Memory B cell (primary cell): ENCODE measurements around the gene RAVER2.
A peak's percentile ranks its signal among the peaks of the same experiment; 100 is the strongest.

ENCODE experiments used
- ATAC-seq: fragments of 150-1000 bp; cut with Tn5 transposase; 2 replicates; pipeline ENCODE4 v1.10.0; 2021; ENCODE audit warnings: low read depth, mild to moderate bottlenecking, moderate library complexity
- DNase-seq, 2 donors: peaks; one replicate each; pipeline ENCODE4 v3.0.0; 2022; ENCODE audit warnings: low spot score in 2 of 2
- H3K27ac Mint-ChIP-seq: one replicate; pipeline ENCODE4 v1.8.0; 2022; ENCODE audit warnings: mild to moderate bottlenecking, moderate library complexity, mixed read lengths
- H3K27me3 Mint-ChIP-seq: one replicate; pipeline ENCODE4 v1.8.0; 2022; ENCODE audit warnings: mixed read lengths
- H3K36me3 Mint-ChIP-seq: one replicate; pipeline ENCODE4 v1.8.0; 2022; ENCODE audit warnings: mild to moderate bottlenecking, mixed read lengths
- H3K4me1 Mint-ChIP-seq: one replicate; pipeline ENCODE4 v1.8.0; 2022; ENCODE audit warnings: mixed read lengths
- H3K4me3 Mint-ChIP-seq: one replicate; pipeline ENCODE4 v1.8.0; 2022; ENCODE audit warnings: mild to moderate bottlenecking, moderate library complexity, mixed read lengths
- H3K9me3 Mint-ChIP-seq: one replicate; pipeline ENCODE4 v1.8.0; 2022; ENCODE audit warnings: mixed read lengths

RAVER2 gene

GRCh38 chr1:64851664-64852063 lies 106.8 kb downstream of the RAVER2 start:
- no peaks in the 10 kb centered on the region for H3K9me3 Mint-ChIP-seq
- ATAC-seq = no peak
- H3K27ac Mint-ChIP-seq = peak overlapping the region; percentile 82
- no peaks in the 10 kb centered on the region for H3K27me3 Mint-ChIP-seq
- H3K36me3 Mint-ChIP-seq = peaks cover 27% of the 10 kb centered on the region
- H3K4me3 Mint-ChIP-seq = no peak overlapping the region
- no peak for DNase-seq
- H3K4me1 Mint-ChIP-seq = peaks cover 8% of the 10 kb centered on the region

GRCh38 chr1:64854674-64855073 lies 109.8 kb downstream of the RAVER2 start:
- Mint-ChIP-seq H3K4me3 (no peak overlapping the region), H3K27ac (peak overlapping the region; percentile 38), H3K27me3 (no peaks in the 10 kb centered on the region), H3K9me3 (no peaks in the 10 kb centered on the region), H3K36me3 (peaks cover 41% of the 10 kb centered on the region), H3K4me1 (peaks cover 18% of the 10 kb centered on the region)
- ATAC-seq = no peak
- DNase-seq = no peak

- no peaks in the 10 kb centered on the region for H3K27me3 Mint-ChIP-seq
- H3K4me3 Mint-ChIP-seq = no peak overlapping the region
- peaks cover 18% of the 10 kb centered on the region for H3K4me1 Mint-ChIP-seq
- no peak overlapping the region for H3K27ac Mint-ChIP-seq
- H3K9me3 Mint-ChIP-seq = no peaks in the 10 kb centered on the region
- ATAC-seq (no peak), DNase-seq (no peak)
- H3K36me3 Mint-ChIP-seq = peaks cover 35% of the 10 kb centered on the region
Observed at GRCh38 chr1:64855557-64855956, 110.7 kb downstream of the RAVER2 start.

- Mint-ChIP-seq H3K4me3 (no peak overlapping the region), H3K36me3 (peaks cover 42% of the 10 kb centered on the region), H3K27me3 (no peaks in the 10 kb centered on the region), H3K27ac (peak overlapping the region; percentile 47), H3K4me1 (peaks cover 26% of the 10 kb centered on the region), H3K9me3 (no peaks in the 10 kb centered on the region)
- ATAC-seq = no peak
- no peak for DNase-seq
Observed at GRCh38 chr1:64856553-64856952, 111.7 kb downstream of the RAVER2 start.

GRCh38 chr1:64857347-64857746 lies 112.5 kb downstream of the RAVER2 start:
- no peaks in the 10 kb centered on the region for H3K9me3 Mint-ChIP-seq
- H3K27ac Mint-ChIP-seq = peak overlapping the region; percentile 75
- no peak overlapping the region for H3K4me3 Mint-ChIP-seq
- peaks cover 40% of the 10 kb centered on the region for H3K36me3 Mint-ChIP-seq
- peaks cover 29% of the 10 kb centered on the region for H3K4me1 Mint-ChIP-seq
- no peak for ATAC-seq
- H3K27me3 Mint-ChIP-seq = no peaks in the 10 kb centered on the region
- DNase-seq = no peak

- Mint-ChIP-seq H3K36me3 (peaks cover 38% of the 10 kb centered on the region), H3K4me1 (peaks cover 53% of the 10 kb centered on the region), H3K27me3 (no peaks in the 10 kb centered on the region), H3K4me3 (peak overlapping the region; percentile 12), H3K27ac (peak overlapping the region; percentile 87), H3K9me3 (no peaks in the 10 kb centered on the region)
- no peak for ATAC-seq
- DNase-seq = no peak
Observed at GRCh38 chr1:64861611-64862010, 116.7 kb downstream of the RAVER2 start.

- Mint-ChIP-seq H3K36me3 (peaks cover 33% of the 10 kb centered on the region), H3K27ac (peak overlapping the region; percentile 83), H3K4me3 (peak overlapping the region; percentile 77), H3K4me1 (peaks cover 51% of the 10 kb centered on the region), H3K9me3 (no peaks in the 10 kb centered on the region), H3K27me3 (no peaks in the 10 kb centered on the region)
- peak; percentile 51 to 84 for DNase-seq
- ATAC-seq = peak; percentile 90
Observed at GRCh38 chr1:64864018-64864940, 119.4 kb downstream of the RAVER2 start.

- Mint-ChIP-seq H3K36me3 (peaks cover 32% of the 10 kb centered on the region), H3K4me3 (peak overlapping the region; percentile 60), H3K27ac (peak overlapping the region; percentile 83), H3K4me1 (peaks cover 48% of the 10 kb centered on the region), H3K27me3 (no peaks in the 10 kb centered on the region), H3K9me3 (no peaks in the 10 kb centered on the region)
- no peak for DNase-seq
- no peak for ATAC-seq
Observed at GRCh38 chr1:64865105-64865757, 120.4 kb downstream of the RAVER2 start.

GRCh38 chr1:64866689-64867088 lies 121.8 kb downstream of the RAVER2 start:
- Mint-ChIP-seq H3K27ac (peak overlapping the region; percentile 55), H3K4me1 (peaks cover 40% of the 10 kb centered on the region), H3K27me3 (no peaks in the 10 kb centered on the region), H3K9me3 (no peaks in the 10 kb centered on the region), H3K36me3 (peaks cover 33% of the 10 kb centered on the region), H3K4me3 (no peak overlapping the region)
- DNase-seq = no peak
- ATAC-seq = no peak

GRCh38 chr1:64867266-64867665 lies 122.4 kb downstream of the RAVER2 start:
- Mint-ChIP-seq H3K27me3 (no peaks in the 10 kb centered on the region), H3K9me3 (no peaks in the 10 kb centered on the region), H3K4me1 (peaks cover 37% of the 10 kb centered on the region), H3K27ac (peak overlapping the region; percentile 55), H3K36me3 (peaks cover 39% of the 10 kb centered on the region), H3K4me3 (no peak overlapping the region)
- DNase-seq (no peak), ATAC-seq (no peak)

- Mint-ChIP-seq H3K27ac (peak overlapping the region; percentile 72), H3K4me3 (no peak overlapping the region), H3K36me3 (peaks cover 55% of the 10 kb centered on the region), H3K4me1 (peaks cover 25% of the 10 kb centered on the region), H3K27me3 (no peaks in the 10 kb centered on the region), H3K9me3 (no peaks in the 10 kb centered on the region)
- ATAC-seq = no peak
- DNase-seq = no peak
Observed at GRCh38 chr1:64871256-64871655, 126.4 kb downstream of the RAVER2 start.

- DNase-seq = no peak
- ATAC-seq = no peak
- H3K9me3 Mint-ChIP-seq = no peaks in the 10 kb centered on the region
- peaks cover 25% of the 10 kb centered on the region for H3K4me1 Mint-ChIP-seq
- H3K36me3 Mint-ChIP-seq = peaks cover 51% of the 10 kb centered on the region
- no peaks in the 10 kb centered on the region for H3K27me3 Mint-ChIP-seq
- H3K27ac Mint-ChIP-seq = peak overlapping the region; percentile 72
- H3K4me3 Mint-ChIP-seq = no peak overlapping the region
Observed at GRCh38 chr1:64872067-64872466, 127.2 kb downstream of the RAVER2 start.

- DNase-seq (no peak), ATAC-seq (no peak)
- Mint-ChIP-seq H3K27ac (peak overlapping the region; percentile 53), H3K36me3 (peaks cover 48% of the 10 kb centered on the region), H3K27me3 (no peaks in the 10 kb centered on the region), H3K9me3 (no peaks in the 10 kb centered on the region), H3K4me1 (peaks cover 22% of the 10 kb centered on the region), H3K4me3 (no peak overlapping the region)
Observed at GRCh38 chr1:64873576-64873975, 128.7 kb downstream of the RAVER2 start.

- H3K9me3 Mint-ChIP-seq = no peaks in the 10 kb centered on the region
- H3K27ac Mint-ChIP-seq = peak overlapping the region; percentile 58
- H3K27me3 Mint-ChIP-seq = no peaks in the 10 kb centered on the region
- H3K4me3 Mint-ChIP-seq = no peak overlapping the region
- DNase-seq (no peak), ATAC-seq (no peak)
- H3K4me1 Mint-ChIP-seq = peaks cover 17% of the 10 kb centered on the region
- H3K36me3 Mint-ChIP-seq = peaks cover 43% of the 10 kb centered on the region
Observed at GRCh38 chr1:64874666-64875065, 129.8 kb downstream of the RAVER2 start.
